GM19328 (cell line): ENCODE data around the gene HRH2.
"Not testable (repeated sequence)": the region's sequence is repeated elsewhere in the genome, so short reads cannot be mapped to it uniquely, and the experiment has no call there.

Source experiments
- ATAC-seq: cut with Tn5 transposase; IDR thresholded peaks from one replicate; pipeline ENCODE4 v1.9.1; 2021; ENCODE audit warnings: mild to moderate bottlenecking, moderate library complexity; ENCODE audit not compliant: unreplicated experiment

The HRH2 gene

DNA sequence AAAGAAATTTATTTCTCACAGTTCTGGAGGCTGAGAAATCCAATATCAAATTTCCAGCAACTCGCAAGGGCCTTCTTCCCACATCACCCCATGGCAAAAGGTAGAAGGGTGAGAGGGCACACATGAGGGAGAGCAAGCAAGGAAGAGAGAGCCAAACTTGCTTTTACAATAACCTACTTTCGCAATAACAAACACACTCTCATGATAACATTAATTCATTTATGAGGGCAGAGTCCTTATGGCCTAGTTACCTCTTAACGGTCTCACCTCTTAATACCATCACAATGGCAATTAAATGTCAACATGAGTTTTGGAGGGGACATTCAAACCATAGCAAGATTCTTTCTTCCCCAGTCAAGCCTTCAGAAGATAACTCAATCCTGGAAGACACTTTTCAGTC is 11.6 kb upstream of the HRH2 start:
- ATAC-seq = no peak

GRCh38 chr5:175649967-175650366 is 7.9 kb upstream of the HRH2 start:
- no peak for ATAC-seq

DNA sequence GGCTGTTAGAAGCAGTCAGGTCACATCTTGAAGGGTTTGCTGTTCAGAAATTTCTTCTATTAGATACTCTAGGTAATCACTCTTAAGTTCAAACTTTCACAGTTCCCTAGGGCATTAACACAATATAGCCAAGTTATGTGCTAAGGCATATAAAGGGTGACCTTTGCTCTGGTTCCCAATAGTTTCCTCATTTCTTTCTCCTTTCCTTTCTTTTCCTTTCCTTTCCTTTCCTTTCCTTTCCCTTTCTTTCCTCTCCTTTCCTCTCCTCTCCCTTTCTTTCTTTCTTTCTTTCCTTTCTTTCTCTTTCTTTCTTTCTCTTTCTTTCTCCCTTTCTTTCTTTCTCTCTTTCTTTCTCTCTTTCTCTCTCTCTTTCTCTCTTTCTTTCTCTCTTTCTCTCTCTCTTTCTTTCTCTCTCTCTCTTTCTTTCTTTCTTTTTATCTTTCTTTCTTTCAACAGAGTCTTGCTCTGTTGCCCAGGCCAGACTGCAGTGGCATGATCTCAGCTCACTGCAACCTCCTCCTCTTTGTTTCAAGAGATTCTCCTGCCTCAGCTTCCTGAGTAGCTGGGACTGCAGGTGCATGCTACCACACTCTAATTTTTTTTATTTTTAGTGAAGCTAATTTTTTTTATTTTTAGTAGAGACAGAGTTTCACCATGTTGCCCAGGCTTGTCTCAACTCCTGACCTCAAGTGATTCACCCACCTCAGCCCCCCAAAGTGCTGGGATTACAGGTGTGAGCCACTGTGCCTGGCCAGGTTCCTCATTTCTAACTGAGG is 7.3 kb upstream of the HRH2 start:
- ATAC-seq = not testable (repeated sequence)

- peak; percentile 61 for ATAC-seq
These were observed 4.9 kb upstream of the HRH2 start for GRCh38 chr5:175652741-175653663.

- no peak for ATAC-seq
These were observed 4.1 kb upstream of the HRH2 start for GRCh38 chr5:175653763-175654162.

DNA sequence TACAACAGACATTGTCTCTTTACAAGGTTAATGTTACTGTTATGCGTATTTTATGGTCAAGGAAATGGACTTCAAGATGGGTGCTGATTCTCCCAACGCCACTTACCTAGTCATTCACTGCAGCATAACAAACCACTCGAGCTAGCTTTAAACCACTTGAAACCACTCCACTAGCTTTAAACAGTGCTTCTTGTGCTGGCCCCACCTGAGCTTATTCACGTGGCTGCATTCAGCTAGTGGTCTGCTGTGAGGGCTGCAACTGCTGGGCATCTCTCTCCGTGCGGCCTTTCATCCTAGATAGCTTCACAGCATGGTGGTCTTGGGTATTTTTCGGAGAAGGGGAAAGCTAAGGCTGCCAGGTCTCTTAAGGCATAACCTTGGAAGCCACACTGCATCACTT is 3.5 kb upstream of the HRH2 start:
- ATAC-seq = no peak

- ATAC-seq = no peak
These were observed 3.1 kb upstream of the HRH2 start for GRCh38 chr5:175654807-175655206.

DNA sequence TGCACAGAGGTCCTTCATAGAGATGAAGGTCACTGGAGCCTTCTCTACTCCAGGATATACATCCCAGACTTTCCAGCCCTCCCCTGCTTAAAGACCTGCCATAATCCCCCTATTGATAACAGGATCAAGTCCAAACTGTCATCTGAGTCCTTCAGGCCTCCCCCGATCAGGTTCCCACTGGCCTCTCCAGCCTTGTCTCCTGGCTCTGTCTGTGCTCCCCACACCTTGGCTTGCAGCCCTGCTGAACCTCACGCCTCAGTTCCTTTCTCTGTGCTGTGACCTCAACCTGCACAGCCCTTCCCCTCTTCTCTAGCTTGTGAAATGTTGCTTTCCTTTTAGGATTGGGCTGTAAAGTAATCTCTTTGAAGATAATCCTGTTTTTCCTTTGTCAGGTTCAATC is 2.5 kb upstream of the HRH2 start:
- ATAC-seq = no peak

- ATAC-seq = no peak
These were observed 905 bp upstream of the HRH2 start for GRCh38 chr5:175656966-175657365.

DNA sequence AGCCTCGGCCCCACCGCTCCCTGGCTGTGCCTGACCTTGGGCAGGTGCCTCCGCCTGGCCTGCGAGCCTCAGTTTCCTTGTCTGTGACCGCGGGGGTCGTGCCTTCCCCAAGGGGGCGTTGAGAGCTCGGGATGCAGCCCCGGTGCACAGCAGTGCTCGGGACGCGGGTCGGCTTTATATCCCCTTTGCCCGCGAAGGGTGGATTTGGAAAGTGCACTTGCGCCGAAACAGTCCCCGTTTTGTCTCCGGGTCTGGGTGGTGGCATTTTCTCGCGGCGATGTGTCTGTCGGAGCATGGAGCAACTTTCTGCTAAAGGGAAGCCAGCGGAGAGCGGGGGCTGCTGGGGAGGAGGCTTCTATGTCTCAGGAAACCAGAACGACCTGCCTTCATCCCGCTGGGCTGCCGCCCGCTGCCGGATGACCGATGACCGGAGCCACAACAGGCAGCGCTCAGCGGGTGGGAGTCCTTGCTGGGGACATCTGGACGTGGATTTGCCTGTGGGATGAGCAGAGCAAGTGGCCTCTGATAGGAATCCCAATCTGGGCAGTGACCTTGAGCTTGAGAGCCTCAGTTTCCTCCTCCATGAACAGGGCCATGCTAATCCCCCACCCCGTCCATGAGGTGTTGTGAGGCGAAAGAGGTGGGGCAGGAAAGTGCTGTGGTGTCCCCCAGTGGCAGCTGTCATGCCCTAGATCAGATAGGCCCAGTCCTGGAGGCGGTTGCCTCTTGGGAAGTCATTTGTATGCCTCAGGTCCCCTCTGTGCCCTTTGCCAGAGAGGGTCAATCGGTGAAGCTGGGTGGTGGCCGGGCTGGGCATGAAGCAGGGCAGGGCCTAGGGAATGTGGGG is 651 bp downstream of the HRH2 start:
- ATAC-seq = no peak

DNA sequence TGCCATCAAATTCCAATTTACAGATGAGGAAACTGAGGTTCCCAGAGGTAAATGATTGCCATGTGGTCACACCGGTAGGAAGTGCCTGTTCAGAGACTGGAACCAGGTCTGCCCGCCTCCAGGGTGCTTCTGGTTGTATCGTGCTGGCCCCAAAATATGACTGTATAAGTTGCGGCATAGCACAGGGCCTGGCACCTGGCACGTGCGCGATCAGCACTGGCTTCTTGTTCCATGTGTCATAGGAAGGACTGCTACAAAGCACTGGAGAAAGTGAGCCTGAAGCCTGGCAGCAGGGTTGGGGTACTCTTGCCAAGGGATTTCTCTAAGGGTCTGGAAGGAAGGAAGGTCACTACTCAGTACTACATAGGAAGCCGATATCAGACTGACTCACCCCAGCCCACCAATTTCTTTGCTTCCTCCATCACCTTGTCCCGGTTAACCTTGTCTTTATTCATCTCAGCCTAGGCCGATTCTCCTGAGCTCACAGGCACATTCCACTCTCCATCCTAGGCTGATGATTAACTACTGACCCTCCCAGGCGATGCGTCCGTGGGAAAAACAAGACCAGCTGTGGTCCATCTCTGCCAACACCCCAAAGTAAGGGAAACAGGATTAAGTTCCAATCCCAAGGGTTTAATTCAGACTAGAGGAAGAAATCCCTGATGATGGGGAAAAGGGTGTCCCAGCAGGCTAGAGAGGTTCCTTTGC is 1.8 kb downstream of the HRH2 start:
- no peak for ATAC-seq

DNA sequence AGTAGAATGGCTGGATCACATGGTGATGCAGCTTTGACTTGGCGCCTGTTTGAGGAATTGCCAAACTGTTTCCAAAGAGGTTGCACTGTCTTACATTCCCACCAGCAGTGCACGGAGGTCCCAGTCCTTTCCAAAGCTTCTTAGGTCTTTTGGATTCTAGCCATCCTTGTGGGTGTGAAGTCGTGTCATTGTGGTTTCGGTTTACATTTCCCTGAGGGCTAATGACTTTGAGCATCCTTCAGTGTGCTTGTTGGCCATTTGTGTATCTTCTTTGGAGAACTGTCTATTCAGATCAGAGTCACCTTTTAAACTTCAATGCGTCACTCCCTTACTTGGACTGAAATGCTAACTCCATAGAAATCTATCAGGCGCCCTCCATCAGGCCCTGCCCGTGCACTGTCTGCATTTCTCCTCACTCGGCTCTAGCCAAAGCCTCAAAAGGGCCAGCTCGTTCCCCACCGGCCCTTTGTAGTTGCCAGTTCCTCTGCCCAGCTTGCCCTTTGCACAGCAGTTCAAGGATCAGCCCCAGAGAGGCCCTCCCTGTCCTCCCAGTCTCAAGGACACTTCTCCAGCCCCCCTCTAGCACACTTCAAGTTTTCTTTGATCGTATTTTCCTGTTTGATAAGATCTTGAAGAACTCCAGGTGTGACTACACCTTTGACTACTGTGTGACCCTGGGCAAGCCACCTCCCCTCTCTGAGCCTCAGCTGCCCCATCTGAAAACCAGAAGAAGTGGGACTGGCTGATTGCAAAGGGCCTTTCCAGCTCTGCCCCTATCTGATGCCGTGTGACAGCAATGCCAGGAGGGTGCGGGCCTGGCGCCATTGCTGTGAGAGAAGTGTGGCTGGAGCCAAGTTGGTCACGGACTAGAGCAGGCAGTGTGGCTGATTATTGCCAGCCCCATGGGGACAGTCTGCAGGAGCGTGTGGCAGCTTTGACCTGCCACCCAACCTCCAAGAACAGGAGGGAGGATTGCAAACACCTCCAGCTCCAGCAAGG is 5.6 kb downstream of the HRH2 start:
- ATAC-seq = no peak

DNA sequence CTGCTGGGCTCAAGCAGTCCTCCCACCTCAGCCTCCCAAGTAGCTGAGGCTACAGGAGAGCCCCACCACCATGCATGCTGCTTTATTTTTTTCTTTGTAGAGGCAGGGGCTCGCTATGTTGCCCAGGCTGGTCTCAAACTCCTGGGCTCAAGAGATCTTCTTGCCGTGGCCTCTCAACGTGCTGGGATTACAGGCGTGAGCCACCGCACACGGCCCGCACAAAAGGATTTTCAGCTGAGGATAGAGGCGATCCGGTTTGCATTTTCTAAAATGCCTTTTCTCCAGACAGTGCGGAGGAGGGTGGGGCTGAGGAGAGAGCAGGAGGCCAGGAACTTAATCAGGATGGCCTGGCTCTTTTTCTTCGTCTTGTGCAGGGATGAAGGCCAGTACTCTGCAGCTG is 6.9 kb downstream of the HRH2 start:
- no peak for ATAC-seq

DNA sequence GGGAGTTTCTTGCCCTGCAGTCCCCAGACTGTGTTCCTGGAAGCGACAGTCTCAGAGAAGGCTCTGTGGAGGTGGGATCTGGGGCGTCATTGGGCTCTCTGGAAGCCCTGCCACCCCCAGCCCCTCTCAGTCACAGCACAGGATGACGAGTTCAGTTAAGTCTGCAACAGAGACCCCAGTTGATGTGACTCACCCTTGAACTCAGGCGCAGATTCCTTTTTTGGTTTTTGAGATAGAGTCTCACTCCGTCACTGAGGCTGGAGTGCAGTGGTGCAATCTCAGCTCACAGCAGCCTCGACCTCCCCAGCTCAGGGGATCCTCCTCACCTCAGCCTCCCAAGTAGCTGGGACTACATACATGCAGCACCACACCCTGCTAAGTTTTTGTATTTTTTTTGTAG is 8.3 kb downstream of the HRH2 start:
- no peak for ATAC-seq

DNA sequence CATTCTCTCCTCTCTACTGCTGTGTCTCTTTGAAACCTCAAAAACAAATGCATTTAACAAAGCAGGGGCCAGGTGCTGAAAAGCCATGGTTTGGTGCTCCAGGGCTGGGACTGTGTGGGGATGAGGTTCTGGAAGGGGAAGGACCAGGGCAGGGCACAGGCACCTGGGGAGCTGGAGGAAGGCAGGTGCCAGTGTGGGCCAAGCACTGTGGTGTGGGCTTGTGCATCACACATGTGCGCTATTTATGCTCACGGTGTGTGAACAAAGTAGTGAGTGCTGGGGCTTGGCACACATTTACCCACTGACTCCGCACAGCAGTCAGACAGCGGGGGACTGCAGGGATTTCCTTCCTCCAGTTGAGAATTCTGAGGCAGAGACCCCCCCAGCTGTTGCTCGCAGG is 10.1 kb downstream of the HRH2 start:
- no peak for ATAC-seq

DNA sequence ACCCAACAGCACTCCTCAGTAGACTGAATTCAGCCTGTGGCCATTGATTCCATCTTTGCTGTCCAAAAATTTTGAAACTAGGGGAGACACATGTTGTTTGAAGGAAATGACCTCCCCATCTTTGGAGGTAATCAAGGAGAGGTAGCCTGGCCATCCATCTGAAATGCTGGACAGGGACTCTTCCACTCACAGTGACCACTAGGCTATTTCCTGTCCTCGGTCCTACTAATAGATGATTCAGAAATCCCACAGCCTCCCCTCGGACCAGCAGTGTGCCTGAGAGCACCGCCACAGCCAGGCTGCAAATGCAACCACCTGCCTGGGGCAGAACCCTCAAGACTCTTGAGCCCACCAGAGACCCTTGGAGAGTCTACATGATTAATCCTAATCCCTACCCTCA is 12.5 kb downstream of the HRH2 start:
- no peak for ATAC-seq

DNA sequence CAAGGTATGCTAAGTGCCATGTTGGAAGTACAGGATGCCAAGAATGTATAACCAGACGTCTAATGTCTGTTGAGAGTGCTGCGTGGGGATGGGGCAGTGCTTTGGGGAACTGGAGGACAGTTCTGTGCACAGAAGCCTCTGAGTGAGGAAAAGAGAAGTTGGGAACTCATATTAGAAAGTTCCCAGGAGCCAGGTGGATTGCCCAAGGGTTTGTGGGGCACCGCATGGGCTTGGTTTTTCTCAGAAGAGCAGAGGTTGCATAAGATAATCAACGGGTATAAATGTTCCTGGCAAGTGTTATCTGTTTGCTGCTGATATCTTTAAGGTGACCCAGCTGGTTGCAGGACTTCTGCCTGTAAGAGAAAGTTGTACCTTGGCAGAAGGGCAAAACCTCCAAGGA is 13.1 kb downstream of the HRH2 start:
- ATAC-seq = no peak

DNA sequence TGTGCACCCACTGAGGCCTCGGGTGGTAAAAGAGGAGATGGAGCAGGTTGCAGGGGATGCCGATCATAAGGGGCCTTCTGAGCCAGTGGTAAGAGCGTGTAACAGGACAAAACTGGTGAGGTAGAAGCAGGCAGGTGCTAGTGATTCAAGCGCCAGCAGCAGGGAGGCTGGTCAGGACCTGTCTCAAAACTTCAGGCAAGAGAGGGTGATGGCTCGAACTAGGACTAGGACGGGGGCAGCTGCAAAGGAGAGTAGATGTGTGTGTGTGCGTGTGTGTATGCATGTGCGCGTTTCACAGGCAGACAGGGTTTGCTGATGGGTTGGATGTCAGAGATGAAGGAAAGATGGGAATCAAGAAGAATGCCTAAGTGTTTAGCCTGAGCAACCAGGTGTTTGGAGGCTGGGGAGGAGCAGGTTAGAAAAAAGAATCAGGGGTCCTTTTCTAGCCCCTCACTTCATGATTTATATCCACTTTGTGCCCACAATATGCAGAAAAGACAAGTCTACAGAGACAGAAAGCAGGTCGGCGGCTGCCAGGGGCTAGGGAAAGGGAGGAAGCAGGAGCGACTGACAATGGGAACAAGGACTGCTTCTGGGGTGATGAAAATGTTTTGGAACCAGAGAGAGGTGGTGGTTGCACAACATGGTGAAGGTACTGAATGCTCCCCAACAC is 15.2 kb downstream of the HRH2 start:
- ATAC-seq = no peak
